ENCODE data around the gene NATD1.

Gene NATD1

GRCh38 chr17:21275047-21275578 is 21.9 kb upstream of the NATD1 start:
- no peak for DNase-seq

GRCh38 chr17:21272881-21273792 is 19.9 kb upstream of the NATD1 start:
- DNase-seq, result no peak

GRCh38 chr17:21272250-21272649 is 19.0 kb upstream of the NATD1 start:
- no peak for DNase-seq

- DNase-seq, result no peak
These were observed 18.4 kb upstream of the NATD1 start for GRCh38 chr17:21271454-21272183.

- no peak for DNase-seq
These were observed 16.2 kb upstream of the NATD1 start for GRCh38 chr17:21269394-21269793.

- no peak for DNase-seq
These were observed 15.5 kb upstream of the NATD1 start for GRCh38 chr17:21268596-21269188.

GRCh38 chr17:21263376-21263775 is 10.2 kb upstream of the NATD1 start:
- no peak for DNase-seq

GRCh38 chr17:21262259-21262993 is 9.2 kb upstream of the NATD1 start:
- no peak for DNase-seq

- DNase-seq, result no peak
These were observed 5.4 kb upstream of the NATD1 start for GRCh38 chr17:21258593-21258992.

GRCh38 chr17:21253646-21254441 is 634 bp upstream of the NATD1 start:
- DNase-seq, result no peak

GRCh38 chr17:21252289-21252795 is 868 bp downstream of the NATD1 start:
- DNase-seq, result no peak

- no peak for DNase-seq
These were observed 1.7 kb downstream of the NATD1 start for GRCh38 chr17:21251337-21252010.

GRCh38 chr17:21250854-21251253 is 2.4 kb downstream of the NATD1 start:
- DNase-seq, result no peak

- no peak for DNase-seq
These were observed 3.1 kb downstream of the NATD1 start for GRCh38 chr17:21249920-21250703.

GRCh38 chr17:21249086-21249795 is 4.0 kb downstream of the NATD1 start:
- DNase-seq, result no peak

GRCh38 chr17:21248500-21248899 is 4.7 kb downstream of the NATD1 start:
- no peak for DNase-seq

GRCh38 chr17:21247552-21248258 is 5.5 kb downstream of the NATD1 start:
- no peak for DNase-seq

GRCh38 chr17:21246698-21247097 is 6.5 kb downstream of the NATD1 start:
- no peak for DNase-seq

- DNase-seq, result no peak
These were observed 7.5 kb downstream of the NATD1 start for GRCh38 chr17:21245639-21246084.
